A673 (cell line): ENCODE measurements around the gene SKA2. TPM values are rescaled to one million over a fixed set of nuclear protein-coding genes. Genes with fewer than 3 reads are reported as not detected.

Experiments used
- BruUV-seq: library from RNA; stranded (reverse); fragments of 400-500 nt; replicated peaks from 2 replicates; lab custom pipeline; 2021; lab: Mats Ljungman, UMichigan
- CTCF ChIA-PET: fragments of 300-600 bp; sonication (Branson Sonifier 250); formaldehyde crosslinking; loops from one replicate; lab custom pipeline; 2022; ENCODE audit warnings: antibody characterized with exemption; lab: Charles Lee
- POLR2A ChIA-PET: fragments of 300-600 bp; sonication (Branson Sonifier 250); formaldehyde crosslinking; loops from one replicate; lab custom pipeline; 2022; ENCODE audit warnings: antibody characterized with exemption; ENCODE audit not compliant: low non-redundant PET; lab: Charles Lee
- DNase-seq: peaks from one replicate; pipeline ENCODE4 v3.0.0-alpha.2; 2015; ENCODE audit warnings: low spot score
- H3K27ac ChIP-seq: fragments of 200-600 bp; sonication (generic); 2 replicates; pipeline ENCODE4 v1.5.1; 2016; ENCODE audit warnings: mixed run types, low read depth, mild to moderate bottlenecking, mixed read lengths, antibody characterized with exemption, low read length; ENCODE audit not compliant: poor library complexity, severe bottlenecking
- H3K27me3 ChIP-seq: fragments of 200-600 bp; sonication (generic); replicated peaks from 2 replicates; pipeline ENCODE4 v1.6.1; 2017; ENCODE audit warnings: mixed run types, low read depth, mild to moderate bottlenecking, mixed read lengths, antibody characterized with exemption, low read length; ENCODE audit not compliant: insufficient read depth, poor library complexity
- H3K36me3 ChIP-seq: fragments of 200-600 bp; sonication (generic); 2 replicates; pipeline ENCODE4 v1.6.1; 2016; ENCODE audit warnings: mixed run types, mild to moderate bottlenecking, mixed read lengths, antibody characterized with exemption, low read length; ENCODE audit not compliant: insufficient read depth, poor library complexity, severe bottlenecking
- H3K4me1 ChIP-seq: fragments of 200-600 bp; sonication (generic); 2 replicates; pipeline ENCODE4 v1.6.1; 2017; ENCODE audit warnings: mixed run types, mild to moderate bottlenecking, mixed read lengths, antibody characterized with exemption, low read length; ENCODE audit not compliant: insufficient read depth, poor library complexity, severe bottlenecking
- H3K4me3 ChIP-seq: fragments of 200-600 bp; sonication (generic); 2 replicates; pipeline ENCODE4 v1.5.1; 2016; ENCODE audit warnings: low read depth, mixed run types, mild to moderate bottlenecking, mixed read lengths, low read length; ENCODE audit not compliant: poor library complexity, severe bottlenecking
- H3K9me3 ChIP-seq: fragments of 200-600 bp; sonication (generic); 2 replicates; pipeline ENCODE4 v1.6.1; 2016; ENCODE audit warnings: mixed run types, low read depth, mild to moderate bottlenecking, mixed read lengths, antibody characterized with exemption, low read length; ENCODE audit not compliant: poor library complexity, severe bottlenecking
- CTCF ChIP-seq: fragments of 300-800, 200-600 bp; sonication (generic); conservative IDR thresholded peaks from 2 replicates; pipeline ENCODE4 v1.5.1; 2017; ENCODE audit warnings: low read depth, mild to moderate bottlenecking, antibody characterized with exemption, low read length, moderate library complexity, mixed read lengths
- EZH2 ChIP-seq: fragments of 200-600 bp; sonication (generic); IDR thresholded peaks from 2 replicates; pipeline ENCODE4 v1.6.1; 2017; ENCODE audit warnings: borderline replicate concordance, low read depth, mild to moderate bottlenecking, mixed read lengths, antibody characterized with exemption, low read length; ENCODE audit not compliant: poor library complexity, severe bottlenecking
- intact Hi-C: fragments of 100-400 bp; cut with micrococcal nuclease; formaldehyde crosslinking; loops from one replicate; pipeline ENCODE4 v1.10.0; 2022; ENCODE audit not compliant: unreplicated experiment
- total RNA-seq: library from RNA; stranded (reverse); gene quantifications from 2 replicates; pipeline ENCODE4 v1.2.3, GENCODE V29; 2021

The SKA2 gene
- total RNA-seq, 1 experiment from 2014 or later, result 127 TPM

- intact Hi-C loops, result no loop called here
- ChIA-PET POLR2A (no interaction called here), CTCF (no interaction called here)
- Histone ChIP-seq H3K9me3 (no peaks in the 10 kb centered on the region), H3K27me3 (no peaks in the 10 kb centered on the region), H3K4me3 (no peak overlapping the region), H3K4me1 (peaks cover 48% of the 10 kb centered on the region), H3K36me3 (peaks cover 8% of the 10 kb centered on the region), H3K27ac (no peak overlapping the region)
- TF ChIP-seq CTCF (no peak), EZH2 (no peak)
- BruUV-seq, result no TSS peak
- no peak for DNase-seq
These were observed 6.5 kb upstream of the SKA2 start for GRCh38 chr17:59161477-59161876.

- Histone ChIP-seq H3K27me3 (no peaks in the 10 kb centered on the region), H3K27ac (no peak overlapping the region), H3K4me1 (peaks cover 40% of the 10 kb centered on the region), H3K4me3 (no peak overlapping the region), H3K36me3 (peaks cover 8% of the 10 kb centered on the region), H3K9me3 (no peaks in the 10 kb centered on the region)
- BruUV-seq, result no TSS peak
- TF ChIP-seq EZH2 (no peak), CTCF (no peak)
- POLR2A ChIA-PET, result no interaction called here
- CTCF ChIA-PET, result no interaction called here
- intact Hi-C loops, result no loop called here
- DNase-seq, result no peak
These were observed 5.4 kb upstream of the SKA2 start for GRCh38 chr17:59160157-59161025.

GRCh38 chr17:59155439-59156177 is 622 bp upstream of the SKA2 start, which contains the start of gene PRR11:
Gene PRR11 (plus strand): TSS chr17:59155746. CDS start chr17:59169753, 14,007 bp downstream.
- Histone ChIP-seq H3K36me3 (no peaks in the 10 kb centered on the region), H3K9me3 (no peaks in the 10 kb centered on the region), H3K4me1 (peaks cover 41% of the 10 kb centered on the region), H3K4me3 (peak within 1 kb of the TSS; percentile 62), H3K27me3 (no peaks in the 10 kb centered on the region), H3K27ac (peak within 1 kb of the TSS; percentile 97)
- TF ChIP-seq EZH2 (no peak), CTCF (no peak)
- peak; percentile 100 for DNase-seq
- CTCF ChIA-PET, result no interaction called here
- POLR2A ChIA-PET, result interaction anchor here (0.5 to 0.7 kb wide), 5 partner anchors 9 to 1432 kb away, joined by 3 to 6 read pairs (median 5); no protein-coding TSS in a partner anchor
- intact Hi-C loops, result loop anchor here (10.0 kb wide), 1 partner anchor 641 kb away; the partner anchor contains the start of gene MTMR4
- no TSS peak for BruUV-seq
